DND-41 (cell line): ENCODE results near the gene BRAT1.

Experiments used
- CTCF ChIP-seq: IDR thresholded peaks from 2 replicates; pipeline ENCODE4 v1.5.1; 2012; ENCODE audit warnings: borderline replicate concordance, low read length, moderate library complexity, mild to moderate bottlenecking; ENCODE audit not compliant: poor library complexity, severe bottlenecking; ENCODE audit errors: extremely low read depth
- EZH2 ChIP-seq: IDR thresholded peaks from 3 replicates; pipeline ENCODE4 v1.6.1; 2012; ENCODE audit warnings: borderline replicate concordance, low read depth, mild to moderate bottlenecking, moderate library complexity, low read length, inconsistent platforms; ENCODE audit not compliant: severe bottlenecking

- TF ChIP-seq EZH2: no peak
- TF ChIP-seq CTCF: no peak
These were observed 59.7 kb downstream of the BRAT1 start for GRCh38 chr7:2495418-2496299.
